HepG2 (cell line): ENCODE results near the gene PFN1. TPM values are rescaled to one million over a fixed set of nuclear protein-coding genes. Genes with fewer than 3 reads are reported as not detected.

ENCODE experiments used
- GATAD1 ChIP-seq: IDR thresholded peaks from 2 replicates; pipeline ENCODE4 v1.6.1; 2016; ENCODE audit warnings: missing genetic modification reagents, missing compliant biosample characterization
- KDM1A ChIP-seq: IDR thresholded peaks from 2 replicates; pipeline ENCODE4 v1.6.1; 2016; ENCODE audit warnings: missing compliant biosample characterization
- MAX ChIP-seq: IDR thresholded peaks from 2 replicates; pipeline ENCODE4 v1.6.1; 2012; ENCODE audit warnings: inconsistent platforms
- MBNL3 ChIP-seq: fragments of 250-450 bp; sonication (Bioruptor Pico); conservative IDR thresholded peaks from 2 replicates; pipeline ENCODE4 v1.8.0; 2022; ENCODE audit warnings: mild to moderate bottlenecking, inconsistent platforms
- MLXIP ChIP-seq: sonication (generic); formaldehyde crosslinking; IDR thresholded peaks from 2 replicates; pipeline ENCODE4 v1.9.0; 2021; ENCODE audit warnings: missing genetic modification reagents, borderline replicate concordance
- MNT ChIP-seq: fragments of 450-650 bp; IDR thresholded peaks from 2 replicates; pipeline ENCODE4 v1.6.1; 2016
- MTA3 ChIP-seq: sonication (generic); formaldehyde crosslinking; IDR thresholded peaks from 2 replicates; pipeline ENCODE4 v1.4.0; 2020; ENCODE audit warnings: missing genetic modification reagents
- PCBP1 ChIP-seq: fragments of 200-400 bp; formaldehyde crosslinking; IDR thresholded peaks from 2 replicates; pipeline ENCODE4 v1.6.1; 2017; ENCODE audit warnings: mild to moderate bottlenecking, low read depth, low read length, borderline replicate concordance
- POGZ ChIP-seq: sonication (generic); formaldehyde crosslinking; IDR thresholded peaks from 2 replicates; pipeline ENCODE4 v1.4.0; 2020; ENCODE audit warnings: mild to moderate bottlenecking, missing genetic modification reagents
- POLR2AphosphoS5 ChIP-seq: IDR thresholded peaks from 2 replicates; pipeline ENCODE4 v1.6.1; 2012; ENCODE audit warnings: low read depth, low read length
- REST ChIP-seq, 2 experiments: IDR thresholded peaks; 2 replicates each; pipeline ENCODE4 v1.6.1; 2011 to 2012; ENCODE audit warnings: low read length in 2 of 2, borderline replicate concordance in 1 of 2, low read depth in 1 of 2, mild to moderate bottlenecking in 1 of 2, moderate library complexity in 1 of 2
- SIX1 ChIP-seq: sonication (generic); formaldehyde crosslinking; IDR thresholded peaks from 2 replicates; pipeline ENCODE4 v1.4.0; 2020; ENCODE audit warnings: missing genetic modification reagents, borderline replicate concordance
- ZBTB34 ChIP-seq: sonication (generic); formaldehyde crosslinking; IDR thresholded peaks from 2 replicates; pipeline ENCODE4 v1.8.0; 2022; ENCODE audit warnings: mild to moderate bottlenecking, missing genetic modification reagents
- ZNF253 ChIP-seq: sonication (generic); formaldehyde crosslinking; IDR thresholded peaks from 2 replicates; pipeline ENCODE4 v1.8.0; 2022; ENCODE audit warnings: mild to moderate bottlenecking, missing genetic modification reagents, borderline replicate concordance
- ZNF263 ChIP-seq: sonication (generic); formaldehyde crosslinking; IDR thresholded peaks from 2 replicates; pipeline ENCODE4 v1.4.0; 2020; ENCODE audit warnings: missing genetic modification reagents
- ZNF432 ChIP-seq: sonication (generic); formaldehyde crosslinking; IDR thresholded peaks from 2 replicates; pipeline ENCODE4 v1.5.0; 2020; ENCODE audit warnings: missing genetic modification reagents, mild to moderate bottlenecking, borderline replicate concordance
- ZNF660 ChIP-seq: sonication (generic); formaldehyde crosslinking; IDR thresholded peaks from 2 replicates; pipeline ENCODE4 v1.5.1; 2020; ENCODE audit warnings: mild to moderate bottlenecking, low read depth, missing genetic modification reagents, borderline replicate concordance
- polyA plus RNA-seq, 8 experiments: library from polyadenylated mRNA; depleted of rRNA in 3 of 8; stranded (reverse) in 7 of 8; unstranded in 1 of 8; fragments of >200 nt; fragmentation: Illumina TruSeq in 4 of 8; extraction: Trizol in 4 of 8; gene quantifications; 2 replicates each; pipeline versions ENCODE4 v1.2.1 to v1.2.3, GENCODE V29; 2011 to 2016; ENCODE audit warnings: low read depth in 4 of 8, missing spikeins in 1 of 8, mixed read lengths in 1 of 8; ENCODE audit not compliant: insufficient read depth in 1 of 8
- total RNA-seq, 5 experiments: library from RNA; depleted of rRNA; stranded (reverse); fragments of >200 nt; fragmentation: Illumina TruSeq; extraction: Trizol; gene quantifications; 2 replicates each; pipeline ENCODE4 v1.2.3, GENCODE V29; 2016; ENCODE audit warnings: low read depth in 1 of 5
- TF ChIP-seq, protein P1 (sequence below): sonication (generic); formaldehyde crosslinking; conservative IDR thresholded peaks from 2 replicates; pipeline ENCODE4 v1.4.0; 2020; ENCODE audit warnings: missing genetic modification reagents

Gene PFN1
- total and polyA plus RNA-seq, 2 of the 13 experiments (the other 11 are each of a cell fraction or from before 2014, with no cell fraction given): 494 to 613 TPM

- TF ChIP-seq MNT: no peak
- TF ChIP-seq MLXIP (CRISPR knock-in tag): no peak
- no peak for TF ChIP-seq ZNF660
- peak; percentile 42; the same call in 1 of the 2 replicates for TF ChIP-seq POLR2AphosphoS5
- no peak for TF ChIP-seq GATAD1 (CRISPR knock-in tag)
- TF ChIP-seq SIX1 (CRISPR knock-in tag): no peak
- 0 out of 2 replicates have a peak, but pooled peaks have one; percentile 13 for TF ChIP-seq ZNF263
- TF ChIP-seq MBNL3 (CRISPR knock-in tag): no peak
- TF ChIP-seq PCBP1: no peak
- no peak for TF ChIP-seq MAX
- TF ChIP-seq ZBTB34 (CRISPR knock-in tag): no peak
- TF ChIP-seq POGZ (CRISPR knock-in tag): no peak
- TF ChIP-seq ZNF253 (CRISPR knock-in tag): 0 out of 2 replicates have a peak, but pooled peaks have one; percentile 39
- TF ChIP-seq MTA3 (CRISPR knock-in tag): no peak
- TF ChIP-seq KDM1A (CRISPR knock-in tag): no peak
- TF ChIP-seq, protein P1, sequence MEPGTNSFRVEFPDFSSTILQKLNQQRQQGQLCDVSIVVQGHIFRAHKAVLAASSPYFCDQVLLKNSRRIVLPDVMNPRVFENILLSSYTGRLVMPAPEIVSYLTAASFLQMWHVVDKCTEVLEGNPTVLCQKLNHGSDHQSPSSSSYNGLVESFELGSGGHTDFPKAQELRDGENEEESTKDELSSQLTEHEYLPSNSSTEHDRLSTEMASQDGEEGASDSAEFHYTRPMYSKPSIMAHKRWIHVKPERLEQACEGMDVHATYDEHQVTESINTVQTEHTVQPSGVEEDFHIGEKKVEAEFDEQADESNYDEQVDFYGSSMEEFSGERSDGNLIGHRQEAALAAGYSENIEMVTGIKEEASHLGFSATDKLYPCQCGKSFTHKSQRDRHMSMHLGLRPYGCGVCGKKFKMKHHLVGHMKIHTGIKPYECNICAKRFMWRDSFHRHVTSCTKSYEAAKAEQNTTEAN (CRISPR knock-in tag): 0 out of 2 replicates have a peak, but pooled peaks have one; percentile 40
- TF ChIP-seq ZNF432 (CRISPR knock-in tag): no peak
- peak; percentile 23 to 82; a peak in 3 of 4 replicates for TF ChIP-seq REST (IDR thresholded peaks at IDR 0.05; ENCODE audit: borderline replicate concordance in 1 of 2, low read depth in 1 of 2, low read length in 2 of 2)
These were observed 21.3 kb upstream of the PFN1 start (continued) for GRCh38 chr17:4969551-4970173.
